A673 (cell line): ENCODE results near the gene PNMA8A. TPM values are rescaled to one million over a fixed set of nuclear protein-coding genes. Genes with fewer than 3 reads are reported as not detected.

ENCODE experiments used
- BruUV-seq: library from RNA; stranded (reverse); fragments of 400-500 nt; replicated peaks from 2 replicates; lab custom pipeline; 2021; lab: Mats Ljungman, UMichigan
- CTCF ChIA-PET: fragments of 300-600 bp; sonication (Branson Sonifier 250); formaldehyde crosslinking; loops from one replicate; lab custom pipeline; 2022; ENCODE audit warnings: antibody characterized with exemption; lab: Charles Lee
- POLR2A ChIA-PET: fragments of 300-600 bp; sonication (Branson Sonifier 250); formaldehyde crosslinking; loops from one replicate; lab custom pipeline; 2022; ENCODE audit warnings: antibody characterized with exemption; ENCODE audit not compliant: low non-redundant PET; lab: Charles Lee
- DNase-seq: peaks from one replicate; pipeline ENCODE4 v3.0.0-alpha.2; 2015; ENCODE audit warnings: low spot score
- H3K27ac ChIP-seq: fragments of 200-600 bp; sonication (generic); 2 replicates; pipeline ENCODE4 v1.5.1; 2016; ENCODE audit warnings: mixed run types, low read depth, mild to moderate bottlenecking, mixed read lengths, antibody characterized with exemption, low read length; ENCODE audit not compliant: poor library complexity, severe bottlenecking
- H3K27me3 ChIP-seq: fragments of 200-600 bp; sonication (generic); replicated peaks from 2 replicates; pipeline ENCODE4 v1.6.1; 2017; ENCODE audit warnings: mixed run types, low read depth, mild to moderate bottlenecking, mixed read lengths, antibody characterized with exemption, low read length; ENCODE audit not compliant: insufficient read depth, poor library complexity
- H3K36me3 ChIP-seq: fragments of 200-600 bp; sonication (generic); 2 replicates; pipeline ENCODE4 v1.6.1; 2016; ENCODE audit warnings: mixed run types, mild to moderate bottlenecking, mixed read lengths, antibody characterized with exemption, low read length; ENCODE audit not compliant: insufficient read depth, poor library complexity, severe bottlenecking
- H3K4me1 ChIP-seq: fragments of 200-600 bp; sonication (generic); 2 replicates; pipeline ENCODE4 v1.6.1; 2017; ENCODE audit warnings: mixed run types, mild to moderate bottlenecking, mixed read lengths, antibody characterized with exemption, low read length; ENCODE audit not compliant: insufficient read depth, poor library complexity, severe bottlenecking
- H3K4me3 ChIP-seq: fragments of 200-600 bp; sonication (generic); 2 replicates; pipeline ENCODE4 v1.5.1; 2016; ENCODE audit warnings: low read depth, mixed run types, mild to moderate bottlenecking, mixed read lengths, low read length; ENCODE audit not compliant: poor library complexity, severe bottlenecking
- H3K9me3 ChIP-seq: fragments of 200-600 bp; sonication (generic); 2 replicates; pipeline ENCODE4 v1.6.1; 2016; ENCODE audit warnings: mixed run types, low read depth, mild to moderate bottlenecking, mixed read lengths, antibody characterized with exemption, low read length; ENCODE audit not compliant: poor library complexity, severe bottlenecking
- CTCF ChIP-seq: fragments of 300-800, 200-600 bp; sonication (generic); conservative IDR thresholded peaks from 2 replicates; pipeline ENCODE4 v1.5.1; 2017; ENCODE audit warnings: low read depth, mild to moderate bottlenecking, antibody characterized with exemption, low read length, moderate library complexity, mixed read lengths
- EZH2 ChIP-seq: fragments of 200-600 bp; sonication (generic); IDR thresholded peaks from 2 replicates; pipeline ENCODE4 v1.6.1; 2017; ENCODE audit warnings: borderline replicate concordance, low read depth, mild to moderate bottlenecking, mixed read lengths, antibody characterized with exemption, low read length; ENCODE audit not compliant: poor library complexity, severe bottlenecking
- intact Hi-C: fragments of 100-400 bp; cut with micrococcal nuclease; formaldehyde crosslinking; loops from one replicate; pipeline ENCODE4 v1.10.0; 2022; ENCODE audit not compliant: unreplicated experiment
- total RNA-seq: library from RNA; stranded (reverse); gene quantifications from 2 replicates; pipeline ENCODE4 v1.2.3, GENCODE V29; 2021

The PNMA8A gene
- total RNA-seq, 1 experiment from 2014 or later = 12.8 TPM

GRCh38 chr19:46482631-46483030, 11.3 kb upstream of the PNMA8A start:
- POLR2A ChIA-PET = interaction anchor here (0.6 kb wide), 1 partner anchor 34 kb away, joined by 4 read pairs; no protein-coding TSS in a partner anchor
- BruUV-seq = no TSS peak
- H3K4me1 ChIP-seq = peaks cover 4% of the 10 kb centered on the region
- intact Hi-C loops = loop anchor here (10.0 kb wide), 1 partner anchor 198 kb away; no protein-coding TSS in a partner anchor
- CTCF ChIA-PET = no interaction called here
- no peak overlapping the region for H3K27ac ChIP-seq
- no peak overlapping the region for H3K4me3 ChIP-seq
- H3K27me3 ChIP-seq = no peaks in the 10 kb centered on the region
- H3K36me3 ChIP-seq = no peaks in the 10 kb centered on the region
- H3K9me3 ChIP-seq = no peaks in the 10 kb centered on the region
- TF ChIP-seq CTCF (no peak), EZH2 (no peak)
- DNase-seq = no peak

- no peak overlapping the region for H3K27ac ChIP-seq
- no peak for TF ChIP-seq EZH2
- no peak for TF ChIP-seq CTCF
- intact Hi-C loops = loop anchor here (10.0 kb wide), 1 partner anchor 197 kb away; no protein-coding TSS in a partner anchor
- no peak for DNase-seq
- H3K4me1 ChIP-seq = peaks cover 4% of the 10 kb centered on the region
- ChIA-PET CTCF (no interaction called here), POLR2A (interaction anchor here (0.6 kb wide), 1 partner anchor 34 kb away, joined by 4 read pairs; no protein-coding TSS in a partner anchor)
- H3K4me3 ChIP-seq = no peak overlapping the region
- H3K9me3 ChIP-seq = no peaks in the 10 kb centered on the region
- BruUV-seq = no TSS peak
- H3K27me3 ChIP-seq = no peaks in the 10 kb centered on the region
- H3K36me3 ChIP-seq = no peaks in the 10 kb centered on the region
Measured at GRCh38 chr19:46481947-46482346, 10.6 kb upstream of the PNMA8A start.

- no peaks in the 10 kb centered on the region for H3K9me3 ChIP-seq
- intact Hi-C loops = loop anchor here (10.0 kb wide), 1 partner anchor 197 kb away; no protein-coding TSS in a partner anchor
- no peak for DNase-seq
- H3K4me3 ChIP-seq = no peak overlapping the region
- TF ChIP-seq CTCF (no peak), EZH2 (no peak)
- no peak overlapping the region for H3K27ac ChIP-seq
- BruUV-seq = no TSS peak
- CTCF ChIA-PET = no interaction called here
- no peaks in the 10 kb centered on the region for H3K27me3 ChIP-seq
- POLR2A ChIA-PET = no interaction called here
- H3K4me1 ChIP-seq = peaks cover 4% of the 10 kb centered on the region
- no peaks in the 10 kb centered on the region for H3K36me3 ChIP-seq
Measured at GRCh38 chr19:46481223-46481848, 10.0 kb upstream of the PNMA8A start.
